GM19452 (cell line): ENCODE results near the gene NNAT.
"Not testable (repeated sequence)": the region's sequence is repeated elsewhere in the genome, so short reads cannot be mapped to it uniquely, and the experiment has no call there.

ENCODE experiments used
- ATAC-seq: cut with Tn5 transposase; IDR thresholded peaks from one replicate; pipeline ENCODE4 v1.9.1; 2021; ENCODE audit not compliant: unreplicated experiment

NNAT gene

GRCh38 chr20:37539424-37539823 lies 18.4 kb downstream of the NNAT start:
- ATAC-seq: no peak

GRCh38 chr20:37540001-37540400 lies 19.0 kb downstream of the NNAT start:
- no peak for ATAC-seq

- ATAC-seq: not testable (repeated sequence)
Observed at GRCh38 chr20:37540838-37541237, 19.8 kb downstream of the NNAT start.

GRCh38 chr20:37541326-37541725 lies 20.3 kb downstream of the NNAT start:
- ATAC-seq: no peak

GRCh38 chr20:37542281-37542680 lies 21.2 kb downstream of the NNAT start:
- ATAC-seq: no peak

GRCh38 chr20:37543828-37544227 lies 22.8 kb downstream of the NNAT start:
- ATAC-seq: no peak

DNA sequence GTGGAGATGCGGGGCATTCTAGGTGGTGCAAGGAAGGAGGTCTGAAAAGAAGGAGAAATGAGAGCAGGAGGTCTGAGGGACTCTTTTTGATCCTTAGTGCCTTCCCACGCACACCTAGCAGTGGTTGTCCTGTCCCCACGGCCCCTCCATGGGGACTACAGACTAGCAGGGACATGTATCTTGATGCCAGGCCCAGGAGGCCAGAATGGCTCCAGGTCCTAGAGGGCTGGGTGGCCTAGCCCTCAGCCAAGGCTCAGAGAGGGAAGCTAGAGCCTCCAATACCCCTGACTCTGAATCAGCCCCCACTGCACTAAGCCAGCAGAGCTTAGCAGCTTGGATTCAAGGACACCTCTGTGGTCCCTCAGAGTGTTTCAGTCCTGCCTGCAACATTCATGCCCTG lies 23.3 kb downstream of the NNAT start:
- ATAC-seq: no peak

DNA sequence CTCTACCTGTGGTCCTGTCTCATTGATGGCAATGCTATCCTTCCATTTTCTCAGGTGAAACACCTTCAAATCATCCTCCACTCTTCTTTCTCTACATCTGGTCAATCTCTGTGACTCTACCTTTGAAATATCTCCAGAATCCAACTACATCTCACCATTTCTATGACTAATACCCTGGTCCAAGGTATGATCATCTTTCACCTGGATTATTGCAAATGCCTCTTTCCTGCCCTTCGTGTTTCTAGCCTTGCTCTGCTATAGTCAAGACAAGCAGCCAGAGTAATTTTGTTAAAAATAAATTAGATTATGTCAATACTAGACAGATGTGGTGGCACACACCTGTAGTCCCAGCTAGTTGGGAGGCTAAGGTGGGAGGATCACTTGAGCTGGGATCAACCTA lies 24.5 kb downstream of the NNAT start:
- no peak for ATAC-seq

DNA sequence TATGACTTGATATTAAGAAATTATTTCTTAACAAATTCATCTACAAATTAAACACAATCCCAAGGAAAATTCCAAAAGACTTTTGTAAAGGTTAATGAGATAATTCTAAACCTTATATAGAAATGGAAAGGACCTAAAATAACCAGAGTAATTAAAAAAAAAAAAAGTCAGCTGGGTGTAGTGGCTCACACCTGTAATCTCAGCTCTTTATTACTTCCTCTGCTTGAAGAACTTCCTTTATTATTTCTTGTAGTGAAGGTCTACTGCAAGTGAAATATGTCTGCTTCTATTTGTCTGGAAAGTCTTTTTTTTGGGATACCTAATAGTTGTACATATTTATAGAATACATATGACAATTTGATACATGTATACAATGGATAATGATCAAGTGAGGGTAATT lies 26.9 kb downstream of the NNAT start:
- no peak for ATAC-seq

DNA sequence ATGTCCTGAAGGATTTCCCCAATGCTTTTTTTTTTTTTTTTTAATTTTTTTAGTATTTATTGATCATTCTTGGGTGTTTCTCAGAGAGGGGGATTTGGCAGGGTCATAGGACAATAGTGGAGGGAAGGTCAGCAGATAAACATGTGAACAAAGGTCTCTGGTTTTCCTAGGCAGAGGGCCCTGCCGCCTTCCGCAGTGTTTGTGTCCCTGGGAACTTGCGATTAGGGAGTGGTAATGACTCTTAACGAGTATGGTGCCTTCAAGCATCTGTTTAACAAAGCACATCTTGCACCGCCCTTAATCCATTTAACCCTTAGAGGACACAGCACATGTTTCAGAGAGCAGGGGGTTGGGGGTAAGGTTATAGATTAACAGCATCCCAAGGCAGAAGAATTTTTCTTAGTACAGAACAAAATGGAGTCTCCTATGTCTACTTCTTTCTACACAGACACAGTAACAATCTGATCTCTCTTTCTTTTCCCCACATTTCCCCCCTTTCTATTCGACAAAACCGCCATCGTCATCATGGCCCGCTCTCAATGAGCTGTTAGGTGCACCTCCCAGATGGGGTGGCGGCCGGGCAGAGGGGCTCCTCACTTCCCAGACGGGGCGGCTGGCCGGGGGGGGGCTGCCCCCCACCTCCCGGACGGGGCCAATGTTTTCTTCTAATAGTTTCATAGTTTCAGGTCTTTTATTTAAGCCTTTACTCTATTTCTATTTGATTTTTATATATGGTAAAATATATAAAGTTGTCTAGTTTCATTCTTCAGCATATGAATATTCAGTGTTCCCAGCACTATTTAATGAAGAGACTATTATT lies 29.3 kb downstream of the NNAT start:
- ATAC-seq: not testable (repeated sequence)

GRCh38 chr20:37551660-37552059 lies 30.6 kb downstream of the NNAT start:
- not testable (repeated sequence) for ATAC-seq

DNA sequence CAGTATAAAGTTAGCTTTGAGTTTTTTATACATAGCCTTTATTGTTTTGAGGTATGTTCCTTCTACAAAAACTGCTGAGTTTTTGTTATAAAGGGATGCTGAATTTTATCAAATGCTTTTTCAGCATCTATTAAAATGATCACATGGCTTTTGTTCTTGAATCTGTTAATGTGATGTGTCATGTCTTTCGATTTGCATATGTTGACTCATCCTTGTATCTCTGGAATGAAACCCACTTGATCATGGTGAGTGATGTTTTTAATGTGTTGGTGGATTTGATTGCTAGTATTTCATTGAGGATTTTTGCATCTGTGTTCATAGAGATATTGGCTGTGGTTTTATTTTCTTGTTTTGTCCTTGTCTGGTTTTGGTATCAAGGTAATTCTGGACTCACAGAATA lies 31.4 kb downstream of the NNAT start:
- no peak for ATAC-seq

- ATAC-seq: not testable (repeated sequence)
Observed at GRCh38 chr20:37554721-37555298, 33.8 kb downstream of the NNAT start.

- no peak for ATAC-seq
Observed at GRCh38 chr20:37556538-37556937, 35.5 kb downstream of the NNAT start.

- no peak for ATAC-seq
Observed at GRCh38 chr20:37558306-37558705, 37.3 kb downstream of the NNAT start.

DNA sequence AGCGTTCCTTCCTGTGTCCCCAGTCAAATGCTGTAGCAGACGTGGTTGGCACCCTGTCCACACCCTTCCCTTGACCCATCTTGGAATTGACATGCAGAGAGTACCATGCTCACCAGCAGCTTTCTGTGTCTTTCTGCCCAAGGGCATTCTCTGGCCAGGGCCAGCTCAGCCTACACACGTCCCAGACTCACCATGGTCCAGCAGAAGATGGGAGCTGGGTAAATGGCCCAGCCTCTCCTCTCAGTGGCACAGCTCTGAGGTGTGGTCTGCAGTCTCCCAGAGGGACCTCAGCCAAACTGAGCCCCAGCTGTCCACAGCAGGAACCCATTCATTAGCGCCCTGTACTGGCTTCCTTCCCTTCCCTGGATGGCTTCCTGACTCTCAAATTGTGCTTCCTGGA lies 37.7 kb downstream of the NNAT start:
- ATAC-seq: no peak

DNA sequence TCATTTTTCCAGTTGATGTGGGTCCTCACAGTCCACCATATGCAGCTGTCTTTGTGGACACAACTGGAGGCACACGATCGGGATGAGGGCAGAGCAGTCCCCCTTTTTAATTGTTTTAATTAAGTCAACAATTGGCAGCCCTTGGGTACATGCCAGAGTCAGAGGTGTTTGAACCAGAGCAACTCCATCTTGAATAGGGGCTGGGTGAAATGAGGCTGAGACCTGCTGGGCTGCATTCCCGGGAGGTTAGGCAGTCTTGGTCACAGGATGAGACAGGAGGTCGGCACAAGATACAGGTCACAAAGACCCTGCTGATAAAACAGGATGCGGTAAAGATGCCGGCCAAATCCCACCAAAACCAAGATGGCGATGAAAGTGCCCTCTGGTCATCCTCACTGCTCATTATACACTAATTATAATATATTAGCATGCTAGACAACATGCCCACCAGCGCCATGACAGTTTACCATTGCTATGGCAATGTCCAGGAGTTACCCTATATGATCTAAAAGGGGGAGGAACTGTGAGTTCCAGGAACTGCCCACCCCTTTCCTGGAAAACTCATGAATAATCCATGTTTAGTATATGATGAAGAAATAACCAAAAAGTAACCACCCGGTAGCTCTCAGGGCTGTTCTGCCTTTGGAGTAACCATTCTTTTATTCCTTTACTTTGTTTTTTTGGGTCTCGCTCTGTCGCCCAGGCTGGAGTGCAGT lies 38.4 kb downstream of the NNAT start:
- no peak for ATAC-seq

GRCh38 chr20:37560629-37561028 lies 39.6 kb downstream of the NNAT start:
- ATAC-seq: no peak

- no peak for ATAC-seq
Observed at GRCh38 chr20:37562695-37563480, 41.8 kb downstream of the NNAT start.

- ATAC-seq: no peak
Observed at GRCh38 chr20:37564016-37564387, 43.0 kb downstream of the NNAT start.

GRCh38 chr20:37564388-37565133 lies 43.5 kb downstream of the NNAT start:
- ATAC-seq: no peak
